GM23248 (cell line): ENCODE results near the gene OSBPL5.

Experiments used
- EZH2 ChIP-seq: fragments of 200-600 bp; sonication (generic); IDR thresholded peaks from 2 replicates; pipeline ENCODE4 v1.6.1; 2018; ENCODE audit warnings: antibody characterized with exemption, mild to moderate bottlenecking; ENCODE audit not compliant: insufficient read depth, poor library complexity, severe bottlenecking
- EZH2phosphoT487 ChIP-seq: fragments of 200-600 bp; sonication (generic); IDR thresholded peaks from 2 replicates; pipeline ENCODE4 v1.6.1; 2018; ENCODE audit warnings: antibody characterized with exemption, moderate library complexity, mild to moderate bottlenecking, low read depth; ENCODE audit not compliant: insufficient read depth

- TF ChIP-seq EZH2phosphoT487 (no peak), EZH2 (no peak)
Observed at GRCh38 chr11:3122775-3123201, 42.3 kb downstream of the OSBPL5 start.
